Measurements from ENCODE around the gene BCL3. TPM values are rescaled to one million over a fixed set of nuclear protein-coding genes. Genes with fewer than 3 reads are reported as not detected.

The BCL3 gene
- total and polyA plus RNA-seq, 2 of the 13 experiments (the other 11 are each of a cell fraction or from before 2014, with no cell fraction given) = 2.3 to 4.0 TPM

DNA sequence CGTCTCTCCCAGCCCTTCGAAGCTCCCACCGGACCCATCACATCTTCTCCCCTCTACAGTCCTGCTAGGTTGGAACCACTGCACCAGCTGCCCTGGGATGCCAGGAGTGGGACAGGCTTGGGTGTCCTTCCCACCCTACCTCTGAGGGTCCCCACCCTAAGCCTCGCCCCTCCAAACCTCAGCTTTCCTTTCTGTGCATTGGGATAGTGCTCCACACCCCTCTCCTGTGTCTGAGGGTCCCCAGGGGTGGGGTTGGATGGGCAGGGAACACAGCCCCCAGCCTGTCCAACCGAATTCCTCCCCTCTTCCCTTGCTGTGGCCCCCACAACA, 1.9 kb upstream of the BCL3 start:
- Histone ChIP-seq H3K36me3 (replicated peaks in 1 of 2; ENCODE audit: control insufficient read depth in 1 of 2, insufficient read depth in 2 of 2, low read length in 2 of 2) (no peaks in the 10 kb centered on the region; a peak in 2 of 5 replicates), H3K27ac (ENCODE audit: extremely low read length, insufficient read depth, low read length) (peak overlapping the region; percentile 95), H3K4me3 (replicated peaks in 1 of 3; ENCODE audit: insufficient read depth in 1 of 3, low read depth in 2 of 3, low read length in 3 of 3) (peak overlapping the region; percentile 71 to 97 (median 79); a peak in 3 of 6 replicates), H3K9ac (ENCODE audit: insufficient read depth, low read depth, low read length) (peak overlapping the region; percentile 29; the same call in 1 of the 2 replicates), H4K20me1 (ENCODE audit: insufficient read depth, low read length) (no peaks in the 10 kb centered on the region), H3K9me3 (ENCODE audit: low read length) (no peaks in the 10 kb centered on the region), H3K79me2 (ENCODE audit: insufficient read depth, low read length) (peaks cover 16% of the 10 kb centered on the region), H3K27me3 (ENCODE audit: control insufficient read depth in 1 of 2, insufficient read depth in 2 of 2, low read length in 2 of 2) (no peaks in the 10 kb centered on the region; a peak in 1 of 5 replicates), H3K4me2 (ENCODE audit: low read depth, low read length) (peak overlapping the region; percentile 87), H3K4me1 (ENCODE audit: insufficient read depth, low read length) (peaks cover 82% of the 10 kb centered on the region), H2AFZ (ENCODE audit: low read length) (no peak overlapping the region)
- ATAC-seq = peak; percentile 8; the same call in 2 of the 3 replicates
- in situ Hi-C loops (cut with HindIII; ENCODE audit: extremely low pct_ligation_motif_present, low pct_unique_long_range_greater_than_20kb) (no loop called here), intact Hi-C loops (cut with micrococcal nuclease; ENCODE audit: unreplicated experiment) (no loop called here)
- 32% methylated on average over 5 of the region's 5 CpGs for WGBS (ENCODE audit: low lambda C conversion rate)
- TF ChIP-seq ZFP36L2 (CRISPR knock-in tag; IDR thresholded peaks at IDR 0.05) (no peak), GPN1 (CRISPR knock-in tag; IDR thresholded peaks at IDR 0.05; ENCODE audit: borderline replicate concordance) (no peak), ZFX (CRISPR knock-in tag; IDR thresholded peaks at IDR 0.05; ENCODE audit: low read depth) (0 out of 2 replicates have a peak, but pooled peaks have one; percentile 2)
- TF ChIP-seq, protein P1, sequence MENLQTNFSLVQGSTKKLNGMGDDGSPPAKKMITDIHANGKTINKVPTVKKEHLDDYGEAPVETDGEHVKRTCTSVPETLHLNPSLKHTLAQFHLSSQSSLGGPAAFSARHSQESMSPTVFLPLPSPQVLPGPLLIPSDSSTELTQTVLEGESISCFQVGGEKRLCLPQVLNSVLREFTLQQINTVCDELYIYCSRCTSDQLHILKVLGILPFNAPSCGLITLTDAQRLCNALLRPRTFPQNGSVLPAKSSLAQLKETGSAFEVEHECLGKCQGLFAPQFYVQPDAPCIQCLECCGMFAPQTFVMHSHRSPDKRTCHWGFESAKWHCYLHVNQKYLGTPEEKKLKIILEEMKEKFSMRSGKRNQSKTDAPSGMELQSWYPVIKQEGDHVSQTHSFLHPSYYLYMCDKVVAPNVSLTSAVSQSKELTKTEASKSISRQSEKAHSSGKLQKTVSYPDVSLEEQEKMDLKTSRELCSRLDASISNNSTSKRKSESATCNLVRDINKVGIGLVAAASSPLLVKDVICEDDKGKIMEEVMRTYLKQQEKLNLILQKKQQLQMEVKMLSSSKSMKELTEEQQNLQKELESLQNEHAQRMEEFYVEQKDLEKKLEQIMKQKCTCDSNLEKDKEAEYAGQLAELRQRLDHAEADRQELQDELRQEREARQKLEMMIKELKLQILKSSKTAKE (CRISPR knock-in tag; IDR thresholded peaks at IDR 0.05; ENCODE audit: borderline replicate concordance) = 0 out of 2 replicates have a peak, but pooled peaks have one; percentile 11
- ChIA-PET CTCF (ENCODE audit: low intra/inter-chr PET ratio, low total read pairs) (no interaction called here), POLR2A (no interaction called here)
- no peak for FAIRE-seq
- BruUV-seq (replicated peaks) = no TSS peak
- no peak for DNase-seq (ENCODE audit: low spot score)
